Osteoblast (primary cell): ENCODE measurements around the gene LHPP. TPM values are rescaled to one million over a fixed set of nuclear protein-coding genes. Genes with fewer than 3 reads are reported as not detected.

Experiments used
- DNase-seq: peaks from one replicate; pipeline ENCODE4 v3.0.0; 2011; ENCODE audit warnings: low spot score, mixed read lengths; ENCODE audit not compliant: insufficient read length; ENCODE audit errors: missing footprints
- H2AFZ ChIP-seq: 2 replicates; pipeline ENCODE4 v1.6.0; 2011; ENCODE audit warnings: mild to moderate bottlenecking, low read length
- H3K27ac ChIP-seq: 2 replicates; pipeline ENCODE4 v1.5.1; 2011; ENCODE audit warnings: mild to moderate bottlenecking, low read depth, low read length, moderate library complexity
- H3K27me3 ChIP-seq: 2 replicates; pipeline ENCODE4 v1.6.0; 2012; ENCODE audit warnings: mild to moderate bottlenecking, control low read depth, inconsistent platforms, low read length, moderate library complexity; ENCODE audit not compliant: insufficient read depth
- H3K36me3 ChIP-seq: 2 replicates; pipeline ENCODE4 v1.5.1; 2011; ENCODE audit warnings: mild to moderate bottlenecking, low read length, control low read depth, moderate library complexity; ENCODE audit not compliant: insufficient read depth
- H3K4me1 ChIP-seq: 2 replicates; pipeline ENCODE4 v1.5.1; 2011; ENCODE audit warnings: mild to moderate bottlenecking, low read length, control low read depth, moderate library complexity; ENCODE audit not compliant: insufficient read depth
- H3K4me2 ChIP-seq: 2 replicates; pipeline ENCODE4 v1.6.0; 2011; ENCODE audit warnings: mild to moderate bottlenecking, low read length; ENCODE audit not compliant: insufficient read depth
- H3K4me3 ChIP-seq: fragments of 200-600 bp; sonication (generic); 3 replicates; pipeline ENCODE4 v1.5.1; 2012; ENCODE audit warnings: mild to moderate bottlenecking, low read length, inconsistent platforms; ENCODE audit not compliant: insufficient read depth
- H3K79me2 ChIP-seq: 2 replicates; pipeline ENCODE4 v1.6.0; 2012; ENCODE audit warnings: mild to moderate bottlenecking, low read length, control low read depth, inconsistent platforms; ENCODE audit not compliant: insufficient read depth
- H3K9me3 ChIP-seq: 2 replicates; pipeline ENCODE4 v1.5.1; 2011; ENCODE audit warnings: low read depth, low read length, control low read depth
- H4K20me1 ChIP-seq: 2 replicates; pipeline ENCODE4 v1.6.0; 2012; ENCODE audit warnings: mild to moderate bottlenecking, low read length, control low read depth; ENCODE audit not compliant: insufficient read depth
- total RNA-seq: library from RNA; depleted of rRNA; stranded (reverse); fragments of >200 nt; gene quantifications from 2 replicates; pipeline ENCODE4 v1.2.3, GENCODE V29; 2012
- TF ChIP-seq, protein P1 (sequence below): IDR thresholded peaks from 2 replicates; pipeline ENCODE4 v1.5.1; 2011; ENCODE audit warnings: mild to moderate bottlenecking, low read depth, low read length, moderate library complexity; ENCODE audit errors: extremely low read depth

Gene LHPP
- total RNA-seq, 1 donor = 17.7 TPM

DNA sequence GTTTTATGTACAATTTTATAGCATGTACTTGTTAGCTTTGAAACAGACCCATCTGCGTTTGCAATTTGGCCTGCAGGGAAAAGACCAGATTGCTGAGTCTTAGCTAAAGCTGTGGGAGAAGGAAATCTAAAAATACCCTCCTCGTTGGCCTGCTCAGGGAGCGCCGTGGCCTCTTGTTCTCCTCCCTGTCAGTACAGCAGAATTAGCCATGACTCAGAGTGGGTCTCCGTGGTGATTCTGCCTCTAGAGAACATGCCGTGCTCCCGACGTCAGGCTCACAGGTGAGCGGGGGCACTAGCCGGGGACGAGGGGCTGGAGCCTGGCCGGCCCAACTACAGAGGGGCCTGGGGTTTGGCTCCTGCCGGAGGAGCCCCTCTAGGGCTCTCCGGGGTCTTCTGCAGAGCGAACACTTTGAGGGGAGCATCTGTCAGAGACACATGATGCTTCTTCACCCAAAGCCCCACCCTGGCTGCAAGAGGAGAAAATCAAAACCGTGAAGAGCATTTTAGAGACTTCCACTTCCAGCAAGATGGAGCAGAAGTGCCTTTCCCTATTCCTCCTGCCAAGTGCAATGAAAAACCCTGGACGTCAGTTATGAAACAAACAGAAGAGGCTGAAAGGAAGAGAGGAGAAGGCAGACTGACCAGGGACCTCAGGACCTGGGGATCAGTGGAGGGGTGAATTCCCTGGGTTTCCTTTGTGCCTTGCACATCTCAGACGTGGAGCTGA lies 98.9 kb downstream of the LHPP start:
- H3K27ac ChIP-seq = no peak overlapping the region
- no peak overlapping the region for H2AFZ ChIP-seq
- H3K4me3 ChIP-seq = no peak overlapping the region
- no peaks in the 10 kb centered on the region for H3K9me3 ChIP-seq
- H3K4me2 ChIP-seq = peak overlapping the region; percentile 6
- no peaks in the 10 kb centered on the region for H4K20me1 ChIP-seq
- TF ChIP-seq, protein P1, sequence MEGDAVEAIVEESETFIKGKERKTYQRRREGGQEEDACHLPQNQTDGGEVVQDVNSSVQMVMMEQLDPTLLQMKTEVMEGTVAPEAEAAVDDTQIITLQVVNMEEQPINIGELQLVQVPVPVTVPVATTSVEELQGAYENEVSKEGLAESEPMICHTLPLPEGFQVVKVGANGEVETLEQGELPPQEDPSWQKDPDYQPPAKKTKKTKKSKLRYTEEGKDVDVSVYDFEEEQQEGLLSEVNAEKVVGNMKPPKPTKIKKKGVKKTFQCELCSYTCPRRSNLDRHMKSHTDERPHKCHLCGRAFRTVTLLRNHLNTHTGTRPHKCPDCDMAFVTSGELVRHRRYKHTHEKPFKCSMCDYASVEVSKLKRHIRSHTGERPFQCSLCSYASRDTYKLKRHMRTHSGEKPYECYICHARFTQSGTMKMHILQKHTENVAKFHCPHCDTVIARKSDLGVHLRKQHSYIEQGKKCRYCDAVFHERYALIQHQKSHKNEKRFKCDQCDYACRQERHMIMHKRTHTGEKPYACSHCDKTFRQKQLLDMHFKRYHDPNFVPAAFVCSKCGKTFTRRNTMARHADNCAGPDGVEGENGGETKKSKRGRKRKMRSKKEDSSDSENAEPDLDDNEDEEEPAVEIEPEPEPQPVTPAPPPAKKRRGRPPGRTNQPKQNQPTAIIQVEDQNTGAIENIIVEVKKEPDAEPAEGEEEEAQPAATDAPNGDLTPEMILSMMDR = no peak
- H3K27me3 ChIP-seq = no peaks in the 10 kb centered on the region
- peaks cover 27% of the 10 kb centered on the region for H3K4me1 ChIP-seq
- H3K36me3 ChIP-seq = no peaks in the 10 kb centered on the region
- H3K79me2 ChIP-seq = no peaks in the 10 kb centered on the region
- DNase-seq = peak; percentile 96

DNA sequence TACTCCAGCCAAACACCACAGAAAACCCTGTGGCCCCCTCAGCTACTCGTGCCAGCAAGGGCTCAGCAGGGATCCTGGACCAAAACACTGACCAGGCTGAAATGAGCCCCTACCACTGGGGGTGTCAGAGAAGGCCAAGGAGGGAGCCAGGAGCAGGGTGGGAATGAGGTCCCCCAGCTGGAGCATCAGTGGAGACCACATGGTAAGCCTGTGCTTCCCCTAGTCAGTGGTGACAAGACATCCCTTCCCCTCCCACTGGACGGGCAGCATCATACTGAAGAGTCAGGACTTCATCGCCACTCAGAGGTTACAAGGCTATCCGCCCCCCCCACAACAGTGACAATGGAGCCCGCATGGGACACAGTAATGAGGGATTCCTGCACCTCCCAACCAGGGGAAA lies 99.6 kb downstream of the LHPP start:
- no peaks in the 10 kb centered on the region for H3K79me2 ChIP-seq
- H3K4me1 ChIP-seq = peaks cover 27% of the 10 kb centered on the region
- no peak overlapping the region for H2AFZ ChIP-seq
- no peaks in the 10 kb centered on the region for H3K9me3 ChIP-seq
- TF ChIP-seq, protein P1 = no peak
- DNase-seq = peak; percentile 60
- H3K27ac ChIP-seq = no peak overlapping the region
- H4K20me1 ChIP-seq = no peaks in the 10 kb centered on the region
- H3K27me3 ChIP-seq = no peaks in the 10 kb centered on the region
- no peak overlapping the region for H3K4me2 ChIP-seq
- H3K4me3 ChIP-seq = no peak overlapping the region
- no peaks in the 10 kb centered on the region for H3K36me3 ChIP-seq

DNA sequence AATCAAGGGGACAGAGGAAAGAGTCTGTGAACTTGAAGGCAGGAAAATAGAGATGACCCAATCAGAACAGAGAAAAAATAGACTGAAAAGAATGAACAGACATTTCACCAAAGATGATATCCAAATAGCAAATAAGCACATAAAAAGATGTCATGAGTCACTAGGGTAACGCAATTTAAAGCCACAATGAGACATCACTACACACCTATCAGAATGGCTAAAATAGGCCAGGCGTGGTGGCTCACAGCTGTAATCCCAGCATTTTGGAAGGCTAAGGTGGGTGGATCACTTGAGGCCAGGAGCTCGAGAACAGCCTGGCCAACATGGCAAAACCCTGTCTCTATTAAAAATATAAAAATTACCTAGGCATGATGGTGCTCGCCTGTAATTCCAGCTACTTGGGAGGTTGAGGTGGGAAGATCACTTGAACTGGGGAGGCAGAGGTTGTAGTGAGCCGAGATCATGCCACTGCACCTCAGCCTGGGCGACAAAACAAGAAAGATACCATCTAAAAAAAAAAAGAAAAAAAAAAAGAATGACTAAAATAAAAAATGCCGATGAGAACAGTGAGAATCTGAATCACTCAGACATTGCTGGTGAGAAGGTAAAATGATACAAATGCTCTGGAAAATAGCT lies 100.9 kb downstream of the LHPP start:
- H3K4me1 ChIP-seq = peaks cover 27% of the 10 kb centered on the region
- H3K27me3 ChIP-seq = no peaks in the 10 kb centered on the region
- H3K4me2 ChIP-seq = no peak overlapping the region
- TF ChIP-seq, protein P1 = no peak
- H4K20me1 ChIP-seq = no peaks in the 10 kb centered on the region
- peak; percentile 61 for DNase-seq
- H3K9me3 ChIP-seq = no peaks in the 10 kb centered on the region
- H3K36me3 ChIP-seq = no peaks in the 10 kb centered on the region
- H3K27ac ChIP-seq = no peak overlapping the region
- no peak overlapping the region for H3K4me3 ChIP-seq
- H3K79me2 ChIP-seq = no peaks in the 10 kb centered on the region
- H2AFZ ChIP-seq = no peak overlapping the region

DNA sequence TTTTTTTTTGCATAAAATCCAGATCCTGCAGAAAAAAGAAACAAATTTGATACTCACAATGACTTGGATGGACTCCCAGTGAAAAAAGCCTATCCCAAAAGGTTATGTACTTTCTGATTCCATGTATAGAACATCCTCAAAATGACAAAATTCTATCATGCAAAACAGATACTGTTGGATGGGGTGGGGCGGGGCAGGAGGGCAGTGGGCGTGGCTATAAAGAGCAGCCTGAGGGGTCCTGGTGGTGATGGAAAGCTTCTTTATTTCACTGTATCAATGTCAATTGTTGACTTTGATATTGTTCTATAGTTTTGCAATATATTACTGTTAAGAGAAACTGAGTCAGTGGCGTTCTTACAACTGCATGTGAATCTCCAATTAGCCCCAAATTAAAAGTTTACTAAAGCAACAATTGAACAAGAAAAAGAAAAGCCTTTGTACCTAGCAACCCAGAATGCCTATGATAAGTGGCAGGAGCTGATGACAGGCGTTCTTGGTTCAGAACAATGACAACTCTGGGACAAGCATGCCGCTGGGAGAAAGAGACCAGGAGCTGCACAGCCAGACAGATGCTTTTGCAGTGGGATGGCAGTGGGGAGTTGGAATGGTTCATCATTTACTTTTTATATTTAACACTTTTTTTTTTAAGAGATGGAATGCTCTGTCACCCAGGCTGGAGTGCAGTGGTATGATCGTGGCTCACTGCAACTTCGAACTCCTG lies 101.9 kb downstream of the LHPP start:
- no peak overlapping the region for H3K4me3 ChIP-seq
- DNase-seq = no peak
- peaks cover 21% of the 10 kb centered on the region for H3K4me1 ChIP-seq
- H3K27me3 ChIP-seq = no peaks in the 10 kb centered on the region
- H2AFZ ChIP-seq = no peak overlapping the region
- no peak overlapping the region for H3K27ac ChIP-seq
- TF ChIP-seq, protein P1 = no peak
- no peaks in the 10 kb centered on the region for H3K79me2 ChIP-seq
- H3K36me3 ChIP-seq = no peaks in the 10 kb centered on the region
- no peak overlapping the region for H3K4me2 ChIP-seq
- no peaks in the 10 kb centered on the region for H3K9me3 ChIP-seq
- H4K20me1 ChIP-seq = no peaks in the 10 kb centered on the region
